DND-41 (cell line): ENCODE data around the gene PPP1R13B.

Source experiments
- EZH2 ChIP-seq: IDR thresholded peaks from 3 replicates; pipeline ENCODE4 v1.6.1; 2012; ENCODE audit warnings: borderline replicate concordance, low read depth, mild to moderate bottlenecking, moderate library complexity, low read length, inconsistent platforms; ENCODE audit not compliant: severe bottlenecking
- TF ChIP-seq, protein P1 (sequence below): IDR thresholded peaks from 2 replicates; pipeline ENCODE4 v1.5.1; 2012; ENCODE audit warnings: borderline replicate concordance, low read length, moderate library complexity, mild to moderate bottlenecking; ENCODE audit not compliant: poor library complexity, severe bottlenecking; ENCODE audit errors: extremely low read depth

DNA sequence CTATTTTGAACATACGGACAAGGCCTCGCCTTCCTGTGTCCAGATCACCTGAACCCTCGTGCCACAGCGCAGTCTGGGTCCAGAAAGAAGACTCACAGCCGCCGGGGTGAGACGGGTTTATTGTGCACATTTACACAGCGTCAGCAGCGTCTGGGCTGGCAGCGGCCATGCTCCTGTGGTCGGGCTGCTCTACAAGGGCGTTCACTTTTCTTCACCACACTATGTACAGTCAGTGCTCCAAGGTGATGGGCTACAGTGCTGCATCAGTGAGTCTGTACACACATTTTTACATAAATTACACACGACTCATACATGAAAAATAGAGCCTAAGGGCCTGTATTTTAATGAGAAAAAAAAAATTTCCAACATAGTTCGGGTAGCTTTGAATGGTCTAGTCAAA, 113.7 kb downstream of the PPP1R13B start:
- TF ChIP-seq, protein P1, sequence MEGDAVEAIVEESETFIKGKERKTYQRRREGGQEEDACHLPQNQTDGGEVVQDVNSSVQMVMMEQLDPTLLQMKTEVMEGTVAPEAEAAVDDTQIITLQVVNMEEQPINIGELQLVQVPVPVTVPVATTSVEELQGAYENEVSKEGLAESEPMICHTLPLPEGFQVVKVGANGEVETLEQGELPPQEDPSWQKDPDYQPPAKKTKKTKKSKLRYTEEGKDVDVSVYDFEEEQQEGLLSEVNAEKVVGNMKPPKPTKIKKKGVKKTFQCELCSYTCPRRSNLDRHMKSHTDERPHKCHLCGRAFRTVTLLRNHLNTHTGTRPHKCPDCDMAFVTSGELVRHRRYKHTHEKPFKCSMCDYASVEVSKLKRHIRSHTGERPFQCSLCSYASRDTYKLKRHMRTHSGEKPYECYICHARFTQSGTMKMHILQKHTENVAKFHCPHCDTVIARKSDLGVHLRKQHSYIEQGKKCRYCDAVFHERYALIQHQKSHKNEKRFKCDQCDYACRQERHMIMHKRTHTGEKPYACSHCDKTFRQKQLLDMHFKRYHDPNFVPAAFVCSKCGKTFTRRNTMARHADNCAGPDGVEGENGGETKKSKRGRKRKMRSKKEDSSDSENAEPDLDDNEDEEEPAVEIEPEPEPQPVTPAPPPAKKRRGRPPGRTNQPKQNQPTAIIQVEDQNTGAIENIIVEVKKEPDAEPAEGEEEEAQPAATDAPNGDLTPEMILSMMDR: no peak
- no peak for TF ChIP-seq EZH2
